NCI-H446 treated with DMSO at 0.1 percent for 48 hours (cell line): Measurements from ENCODE around the gene AMPH.

Experiments
- DNase-seq: peaks from one replicate; lab custom pipeline; 2025; lab: John Stamatoyannopoulos, UW

Gene AMPH

GRCh38 chr7:38630720-38631673, at the start of gene AMPH:
TSS of gene AMPH (minus strand) at chr7:38631373. CDS start at chr7:38631351, 22 bp downstream.
- peak; percentile 85 for DNase-seq

DNA sequence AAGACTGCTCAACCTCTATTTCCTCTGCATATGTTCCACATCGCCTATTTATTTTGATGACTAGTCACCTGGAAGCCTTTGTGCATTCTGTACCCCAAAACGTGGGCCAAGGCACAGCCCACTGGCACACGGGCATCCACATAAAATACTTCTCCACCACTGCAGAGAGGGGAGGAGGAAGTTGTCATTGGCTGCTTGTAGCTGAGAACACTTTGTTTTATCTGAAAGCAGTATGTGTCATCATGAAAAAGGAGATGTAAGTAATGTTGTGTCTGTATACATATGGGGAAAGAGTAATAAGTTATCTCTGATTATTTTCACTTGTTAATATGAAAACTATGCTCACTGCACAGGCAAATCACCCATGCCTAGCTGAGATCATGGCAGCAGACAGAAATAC, 48.2 kb upstream of the AMPH start:
- no peak for DNase-seq

GRCh38 chr7:38678698-38679054, 47.5 kb upstream of the AMPH start:
- DNase-seq, result no peak

GRCh38 chr7:38677981-38678697, 47.0 kb upstream of the AMPH start:
- DNase-seq, result no peak

- DNase-seq, result peak; percentile 56
These were observed 44.4 kb upstream of the AMPH start for GRCh38 chr7:38675494-38676106.

GRCh38 chr7:38674513-38674912, 43.3 kb upstream of the AMPH start:
- DNase-seq, result no peak

DNA sequence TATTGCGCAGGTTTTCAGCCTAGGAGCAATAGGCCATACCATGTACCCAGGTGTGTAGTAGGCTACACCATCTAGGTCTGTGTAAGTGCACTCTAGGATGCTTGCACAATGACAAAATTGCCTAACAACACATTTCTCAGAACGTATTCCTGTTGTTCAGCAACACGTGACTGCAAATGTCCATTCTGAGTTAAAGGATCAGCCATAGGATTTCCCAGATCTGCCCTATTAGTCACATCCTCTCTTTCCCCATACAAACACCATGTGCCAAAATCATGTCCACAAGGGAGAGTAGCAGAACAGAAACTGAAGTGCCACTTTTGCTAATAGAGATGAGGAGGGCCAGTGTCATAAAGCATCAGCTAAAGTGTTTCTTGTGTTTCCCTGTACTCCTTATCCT, 42.6 kb upstream of the AMPH start:
- DNase-seq, result no peak

DNA sequence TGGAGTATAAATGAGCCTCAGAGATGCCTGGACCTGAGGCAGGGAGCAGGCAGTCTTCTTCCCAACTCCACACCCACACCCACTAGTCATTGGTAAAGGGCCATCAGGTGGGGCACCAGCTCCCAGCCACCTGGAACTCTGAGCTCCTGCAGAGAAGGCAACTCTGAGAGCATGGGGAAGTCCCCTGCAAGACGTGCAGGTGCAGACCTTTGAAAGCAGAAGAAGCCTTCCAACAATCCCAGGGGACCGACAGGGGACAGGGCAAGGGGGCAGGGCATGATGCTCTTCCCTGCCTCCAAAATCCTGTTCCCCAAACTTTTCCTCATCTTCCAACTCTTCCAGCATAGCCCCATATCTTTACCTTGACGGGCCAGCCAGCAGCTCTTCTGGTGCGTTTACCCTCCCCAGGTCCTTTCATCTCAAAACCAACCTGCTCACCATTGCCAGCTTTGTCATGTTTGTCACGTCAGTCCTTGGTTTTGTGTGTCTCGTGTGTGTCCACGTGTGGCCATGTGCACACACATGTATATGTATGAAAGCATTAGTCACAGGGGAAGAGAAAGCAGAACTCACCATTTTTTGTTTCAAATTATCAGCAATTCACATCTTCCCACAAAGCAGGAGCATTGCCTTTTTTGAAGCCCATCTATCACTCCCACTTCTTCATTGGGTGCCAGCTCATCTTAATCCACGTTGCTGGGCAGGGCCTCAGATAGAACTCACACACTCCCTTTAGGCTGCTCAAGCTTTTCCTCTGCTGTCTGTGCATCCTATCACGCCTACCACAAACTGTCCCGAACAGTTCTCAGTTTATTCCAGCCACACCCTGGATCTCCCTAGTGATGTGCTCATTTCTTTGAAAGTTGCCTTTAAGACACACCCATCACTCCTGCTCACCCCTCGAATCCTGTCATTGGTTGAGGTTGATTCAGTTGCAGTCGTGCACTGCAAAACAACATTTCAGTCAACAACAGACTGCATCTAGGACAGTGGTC, 41.0 kb upstream of the AMPH start:
- no peak for DNase-seq

DNA sequence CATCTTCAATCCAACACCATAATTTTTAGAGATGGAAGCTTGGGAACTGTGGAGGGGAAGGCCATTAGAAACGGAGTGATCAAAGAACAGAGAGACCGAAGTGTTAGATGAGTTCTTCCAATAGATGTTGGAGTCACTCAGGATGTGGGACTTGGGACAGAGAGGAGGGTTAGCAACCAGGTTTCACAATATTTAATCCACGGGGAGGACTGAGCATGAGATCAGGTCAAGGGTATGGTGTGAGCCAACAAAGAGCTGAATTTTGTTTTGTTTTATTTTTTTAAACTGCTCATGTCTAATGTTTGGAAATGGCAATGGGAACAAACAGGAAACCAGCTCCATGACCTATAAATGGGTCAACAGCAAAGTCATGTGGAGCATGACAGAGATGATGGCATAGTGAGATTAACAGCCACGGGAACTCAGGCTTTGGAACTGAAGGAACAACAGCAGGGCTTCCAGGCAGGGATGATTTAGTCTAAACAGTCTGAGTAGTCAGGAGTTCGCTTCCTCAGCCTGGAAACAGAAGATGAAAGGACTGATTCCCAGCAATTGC, 38.9 kb upstream of the AMPH start:
- no peak for DNase-seq

DNA sequence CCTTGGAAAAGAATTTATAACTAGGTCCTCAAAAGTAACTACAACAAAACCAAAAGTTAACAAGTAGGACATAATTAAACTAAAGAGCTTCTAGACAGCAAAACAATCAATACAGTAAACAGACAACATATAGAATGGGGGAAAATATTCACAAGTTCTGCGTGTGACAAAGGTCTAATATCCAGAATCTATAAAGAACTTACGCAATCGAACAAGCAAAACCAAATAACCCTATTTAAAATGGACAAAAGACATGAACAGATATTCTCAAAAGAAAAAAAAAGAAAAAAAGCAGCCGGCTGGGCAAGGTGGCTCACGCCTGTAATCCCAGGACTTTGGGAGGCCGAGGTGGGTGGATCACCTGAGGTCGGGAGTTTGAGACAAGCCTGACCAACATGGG, 33.8 kb upstream of the AMPH start:
- no peak for DNase-seq

- peak; percentile 25 for DNase-seq
These were observed 29.4 kb upstream of the AMPH start for GRCh38 chr7:38660427-38661099.

GRCh38 chr7:38659931-38660330, 28.8 kb upstream of the AMPH start:
- no peak for DNase-seq

- DNase-seq, result no peak
These were observed 27.7 kb upstream of the AMPH start for GRCh38 chr7:38658921-38659320.

DNA sequence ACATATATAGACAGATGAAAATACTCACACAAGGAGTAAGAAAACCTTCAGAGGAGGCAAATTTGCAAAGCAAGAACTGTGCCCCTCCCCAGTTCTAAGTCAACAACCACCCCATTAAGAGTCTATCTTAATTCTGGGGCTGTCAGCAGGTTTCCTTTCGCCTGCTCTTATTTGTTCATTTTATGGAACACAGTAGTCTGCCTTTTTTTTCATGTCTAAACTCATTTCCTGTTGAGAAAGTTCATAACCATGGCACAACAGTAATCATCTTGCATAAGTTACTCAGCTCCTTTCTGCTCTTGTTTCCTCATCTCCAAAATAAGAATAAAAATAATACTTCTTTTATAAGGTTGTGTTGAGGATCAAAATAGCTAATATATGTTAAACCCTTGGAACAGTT, 25.8 kb upstream of the AMPH start:
- no peak for DNase-seq

DNA sequence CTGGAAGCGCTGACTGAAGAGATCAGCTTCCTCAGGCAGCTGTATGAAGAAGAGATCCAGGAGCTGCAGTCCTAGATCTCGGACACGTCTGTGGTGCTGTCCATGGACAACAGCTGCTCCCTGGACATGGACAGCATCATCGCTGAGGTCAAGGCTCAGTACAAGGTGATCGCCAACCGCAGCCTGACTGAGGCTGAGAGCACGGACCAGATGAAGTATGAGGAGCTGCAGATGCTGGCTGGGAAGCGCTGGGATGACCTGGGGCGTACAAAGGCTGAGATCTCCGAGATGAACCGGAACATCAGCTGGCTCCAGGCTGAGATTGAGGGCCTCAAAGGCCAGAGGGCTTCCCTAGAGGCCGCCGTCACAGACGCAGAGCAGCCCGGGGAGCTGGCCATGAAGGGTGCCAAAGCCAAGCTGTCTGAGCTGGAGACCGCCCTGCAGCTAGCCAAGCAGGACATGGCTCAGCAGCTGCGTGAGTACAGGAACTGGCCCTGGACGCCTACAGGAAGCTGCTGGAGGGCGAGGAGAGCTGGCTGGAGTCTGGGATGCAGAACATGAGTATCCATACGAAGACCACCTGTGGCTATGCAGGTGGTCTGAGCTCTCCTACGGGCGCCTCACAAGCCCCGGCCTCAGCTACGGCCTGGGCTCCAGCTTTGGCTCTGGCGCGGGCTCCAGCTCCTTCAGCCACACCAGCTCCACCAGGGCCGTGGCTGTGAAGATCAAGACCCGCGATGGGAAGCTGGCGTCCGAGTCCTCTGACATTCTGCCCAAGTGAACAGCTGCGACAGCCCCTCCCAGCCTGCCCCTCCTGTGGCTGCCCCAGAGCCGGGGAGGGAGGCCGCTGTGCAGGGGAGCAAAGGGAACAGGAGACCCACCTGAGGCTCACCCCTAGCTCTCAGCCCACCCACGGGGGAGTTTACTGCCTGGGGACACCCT, 24.9 kb upstream of the AMPH start:
- no peak for DNase-seq

DNA sequence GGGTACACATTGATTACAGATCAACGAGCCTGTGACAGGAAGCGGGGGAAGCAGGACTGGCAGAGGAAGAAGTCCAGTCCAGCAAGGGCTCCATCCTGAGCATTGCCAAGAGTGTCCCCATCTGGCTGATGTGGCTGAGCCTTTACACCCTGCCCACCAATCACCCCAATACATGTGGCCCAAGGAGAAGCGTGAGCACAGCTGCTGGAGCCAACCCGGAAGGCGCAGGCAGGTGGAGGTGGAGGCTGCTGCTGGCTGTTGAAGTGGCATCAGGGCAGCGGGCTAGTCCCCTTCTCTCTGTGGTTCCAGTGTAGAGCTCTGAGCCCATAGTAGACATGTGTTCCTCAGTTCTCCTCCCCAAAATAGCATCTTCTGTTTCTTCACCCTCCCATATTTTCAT, 6.8 kb upstream of the AMPH start:
- DNase-seq, result no peak

GRCh38 chr7:38632411-38632810, 1.2 kb upstream of the AMPH start:
- DNase-seq, result no peak

DNA sequence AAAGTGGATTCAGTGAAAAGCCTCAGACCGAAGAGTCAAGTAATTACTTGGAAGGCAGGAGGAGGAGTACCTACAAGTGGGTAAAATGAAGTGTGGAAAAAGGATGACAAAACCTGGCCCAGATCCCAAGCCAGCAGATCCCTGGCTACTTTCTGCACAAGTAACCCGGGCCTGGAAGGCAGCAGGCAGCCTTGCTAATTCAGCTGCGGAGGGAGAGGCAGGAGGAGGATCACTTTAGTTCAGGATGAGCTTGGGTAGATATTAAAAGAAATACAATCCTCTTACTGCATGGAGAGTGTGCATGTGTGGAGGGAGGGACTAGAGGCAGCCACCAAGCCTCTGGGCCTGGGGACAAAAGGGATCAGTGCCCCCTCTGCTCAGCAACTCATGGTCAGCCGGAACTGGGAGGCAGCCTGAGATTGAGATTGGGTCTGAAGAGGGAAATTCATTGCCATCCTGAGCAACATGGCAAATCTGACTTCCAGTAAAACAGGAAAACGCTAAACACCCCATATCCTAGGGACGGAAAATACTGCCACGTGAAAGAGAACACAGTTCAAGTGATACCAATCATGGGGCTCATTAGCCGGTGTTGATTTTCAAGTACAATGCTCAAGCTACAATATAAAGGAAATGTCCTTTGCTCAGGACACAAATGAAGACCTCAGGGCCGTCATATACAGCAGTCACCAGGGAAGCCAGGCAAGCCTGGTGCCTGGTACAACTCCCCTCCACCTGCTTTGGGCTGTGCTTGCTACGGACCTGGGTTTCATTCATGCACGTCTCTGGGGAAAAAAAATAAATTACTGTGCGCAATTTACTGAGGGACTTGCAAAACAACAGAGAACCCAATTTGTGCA, 1.3 kb downstream of the AMPH start:
- peak; percentile 48 for DNase-seq
